Thymus (tissue), 11 donors: Measurements from ENCODE around the gene PARD3. TPM values are rescaled to one million over a fixed set of nuclear protein-coding genes. Genes with fewer than 3 reads are reported as not detected.
"Not testable (repeated sequence)": the region's sequence is repeated elsewhere in the genome, so short reads cannot be mapped to it uniquely, and the experiment has no call there.

Experiments
- DNase-seq, 9 donors: peaks; one replicate each; pipeline ENCODE4 v3.0.0-alpha.2; 2013; ENCODE audit warnings: low spot score in 9 of 9, low read depth in 6 of 9, missing footprints in 1 of 9
- H3K27ac ChIP-seq, 2 donors: one replicate each; pipeline ENCODE4 v1.5.1; 2013; ENCODE audit warnings: control low read depth in 1 of 2, low read depth in 1 of 2, low read length in 1 of 2, mild to moderate bottlenecking in 1 of 2, moderate library complexity in 1 of 2
- H3K27me3 ChIP-seq, 2 donors: one replicate each; pipeline ENCODE4 v1.5.1; 2013; ENCODE audit warnings: low read length in 1 of 2; ENCODE audit not compliant: control insufficient read depth in 2 of 2, insufficient read depth in 1 of 2
- H3K36me3 ChIP-seq, 2 donors: one replicate each; pipeline ENCODE4 v1.5.1; 2013; ENCODE audit warnings: low read length in 1 of 2, mild to moderate bottlenecking in 1 of 2, moderate library complexity in 1 of 2; ENCODE audit not compliant: control insufficient read depth in 2 of 2, insufficient read depth in 2 of 2
- H3K4me1 ChIP-seq, 2 donors: one replicate each; pipeline ENCODE4 v1.5.1; 2013; ENCODE audit warnings: low read length in 2 of 2; ENCODE audit not compliant: control insufficient read depth in 2 of 2, insufficient read depth in 2 of 2
- H3K4me3 ChIP-seq, 2 donors: one replicate each; pipeline ENCODE4 v1.5.1; 2013; ENCODE audit warnings: low read length in 2 of 2, control low read depth in 1 of 2, mild to moderate bottlenecking in 1 of 2
- H3K9me3 ChIP-seq, 2 donors: one replicate each; pipeline ENCODE4 v1.5.1; 2013; ENCODE audit warnings: low read length in 1 of 2, mild to moderate bottlenecking in 1 of 2; ENCODE audit not compliant: control insufficient read depth in 2 of 2, insufficient read depth in 1 of 2
- WGBS: extraction: QIAGEN DNeasy Blood & Tissue Kit; methylation state at CpG from one replicate; pipeline ENCODE4 v1.1.7; 2013; 5-methylcytosine and 5-hydroxymethylcytosine counted together
- polyA plus RNA-seq: library from polyadenylated mRNA; stranded (reverse); fragments of 200-250 nt; gene quantifications from one replicate; pipeline ENCODE4 v1.2.3, GENCODE V29; 2013
- total RNA-seq: library from RNA; stranded (reverse); fragments of 120-200 nt; gene quantifications from one replicate; pipeline ENCODE4 v1.2.4, GENCODE V29; 2013
- donor health status: healthy.

The PARD3 gene
- total and polyA plus RNA-seq, 2 donors: 13.3 to 23.5 TPM

DNA sequence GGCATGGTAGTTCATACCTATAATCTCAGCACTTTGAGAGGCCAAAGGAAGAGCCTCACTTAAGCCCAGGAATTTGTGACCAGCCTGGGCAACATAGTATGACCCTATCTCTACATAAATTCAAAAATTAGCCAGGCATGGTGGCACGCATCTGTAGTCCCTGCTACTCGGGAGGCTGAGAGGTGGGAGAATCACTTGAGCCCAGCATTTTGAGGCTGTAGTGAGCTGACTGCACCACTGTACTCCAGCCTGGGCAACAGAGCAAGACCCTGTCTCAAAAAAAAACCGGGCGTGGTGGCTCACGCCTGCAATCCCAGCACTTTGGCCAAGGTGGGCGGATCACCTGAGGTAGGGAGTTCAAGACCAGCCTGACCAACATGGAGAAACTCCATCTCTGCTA lies 19.8 kb downstream of the PARD3 start:
- no peak for DNase-seq
- H3K36me3 ChIP-seq: no peaks in the 10 kb centered on the region
- 98% methylated on average over 6 of the region's 6 CpGs for WGBS

DNA sequence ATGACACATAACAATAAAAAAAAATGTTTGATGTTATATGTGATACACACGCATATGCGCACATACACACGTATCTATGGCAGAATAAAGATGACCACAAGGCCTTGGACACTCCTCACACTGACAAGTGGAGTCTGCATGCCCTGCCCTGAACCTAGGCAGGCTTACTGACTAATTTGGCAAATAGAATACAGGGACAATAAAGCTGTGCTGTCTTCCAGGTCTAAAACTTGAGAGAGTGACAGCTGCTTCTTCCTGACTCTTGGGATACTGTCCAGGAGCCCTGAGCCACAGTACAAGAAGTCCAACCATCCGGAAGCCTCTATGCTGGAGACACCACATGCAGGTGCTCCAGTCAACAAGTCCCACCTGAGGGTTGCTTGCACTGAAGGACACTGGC lies 20.3 kb downstream of the PARD3 start:
- Histone ChIP-seq H3K4me1 (peaks cover 0 to 27% of the 10 kb centered on the region in 2 donors), H3K27ac (no peak overlapping the region), H3K9me3 (no peaks in the 10 kb centered on the region), H3K36me3 (no peaks in the 10 kb centered on the region), H3K4me3 (no peak overlapping the region), H3K27me3 (no peaks in the 10 kb centered on the region)
- 96% methylated on average over 4 of the region's 4 CpGs for WGBS
- no peak for DNase-seq

More for the DNA sequence above, 19.8 kb downstream of the PARD3 start:
- no peaks in the 10 kb centered on the region for H3K9me3 ChIP-seq
- H3K27me3 ChIP-seq: no peaks in the 10 kb centered on the region
- H3K4me3 ChIP-seq: no peak overlapping the region
- H3K27ac ChIP-seq: no peak overlapping the region
- peaks cover 0 to 24% of the 10 kb centered on the region in 2 donors for H3K4me1 ChIP-seq

DNA sequence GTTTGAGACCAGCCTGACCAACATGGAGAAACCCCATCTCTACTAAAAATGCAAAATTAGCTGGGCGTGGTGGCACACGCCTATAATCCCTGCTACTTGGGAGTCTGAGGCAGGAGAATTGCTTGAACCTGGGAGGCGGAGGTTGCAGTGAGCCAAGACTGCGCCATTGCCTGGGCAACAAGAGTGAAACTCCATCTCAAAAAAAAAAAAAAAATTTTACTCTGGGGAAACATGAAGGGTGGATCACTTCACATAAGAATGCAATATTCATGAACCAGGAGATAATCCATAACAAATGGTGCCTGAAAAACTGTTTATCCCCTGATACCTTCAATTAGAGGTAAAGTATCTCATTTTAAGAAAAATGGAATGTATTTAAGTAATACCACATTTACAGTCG lies 21.5 kb downstream of the PARD3 start:
- peaks cover 0 to 27% of the 10 kb centered on the region in 2 donors for H3K4me1 ChIP-seq
- H3K4me3 ChIP-seq, H3K27me3 ChIP-seq, H3K36me3 ChIP-seq, DNase-seq, H3K9me3 ChIP-seq, H3K27ac ChIP-seq: not testable (repeated sequence)
- WGBS: 97% methylated on average over 5 of the region's 5 CpGs

DNA sequence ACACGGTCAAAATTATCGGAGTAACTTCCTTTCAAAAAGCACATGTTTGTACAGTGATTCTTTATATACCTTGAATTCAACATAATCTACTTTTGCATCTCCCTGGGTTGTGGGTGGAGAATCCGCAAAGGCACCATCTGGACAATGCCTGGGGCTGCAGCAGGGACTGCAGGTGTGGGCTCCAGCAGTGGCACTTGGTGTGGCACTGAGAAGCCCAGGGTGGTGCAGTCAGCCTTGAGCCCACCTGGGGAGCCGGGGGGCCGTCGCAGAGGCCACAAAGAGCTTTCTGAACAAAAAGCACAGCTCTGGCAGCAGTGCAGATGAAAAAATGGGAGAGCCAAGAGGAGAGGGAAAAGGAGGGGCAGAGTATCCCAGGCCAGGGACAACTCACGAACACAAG lies 22.2 kb downstream of the PARD3 start:
- Histone ChIP-seq H3K27ac (no peak overlapping the region), H3K9me3 (no peaks in the 10 kb centered on the region), H3K4me3 (no peak overlapping the region), H3K4me1 (peaks cover 0 to 27% of the 10 kb centered on the region in 2 donors), H3K27me3 (no peaks in the 10 kb centered on the region), H3K36me3 (no peaks in the 10 kb centered on the region)
- DNase-seq: no peak
- WGBS: 92% methylated on average over 7 of the region's 7 CpGs

DNA sequence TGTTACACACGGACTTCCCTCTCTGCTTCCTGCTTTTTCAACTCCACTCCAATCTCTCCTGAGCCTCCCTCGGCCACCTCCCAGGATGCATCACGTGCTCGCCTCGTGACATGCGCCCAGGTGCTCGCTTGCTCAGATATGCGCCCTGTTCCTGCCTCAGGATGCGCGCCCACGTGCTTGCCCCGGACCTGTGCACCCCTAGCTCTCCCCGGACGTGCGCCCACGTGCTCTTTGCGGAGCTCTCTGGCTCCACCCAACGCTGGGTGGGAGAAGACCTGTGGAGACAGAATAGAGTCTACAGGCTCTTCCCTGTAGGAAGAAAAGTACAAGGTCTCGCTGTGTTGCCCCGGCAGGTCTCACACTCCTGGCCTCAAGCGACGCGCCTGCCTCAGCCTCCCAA lies 23.1 kb downstream of the PARD3 start:
- peaks cover 0 to 27% of the 10 kb centered on the region in 2 donors for H3K4me1 ChIP-seq
- no peak for DNase-seq
- H3K27me3 ChIP-seq: no peaks in the 10 kb centered on the region
- no peak overlapping the region for H3K27ac ChIP-seq
- no peak overlapping the region for H3K4me3 ChIP-seq
- no peaks in the 10 kb centered on the region for H3K9me3 ChIP-seq
- WGBS: 96% methylated on average over 23 of the region's 23 CpGs
- no peaks in the 10 kb centered on the region for H3K36me3 ChIP-seq

DNA sequence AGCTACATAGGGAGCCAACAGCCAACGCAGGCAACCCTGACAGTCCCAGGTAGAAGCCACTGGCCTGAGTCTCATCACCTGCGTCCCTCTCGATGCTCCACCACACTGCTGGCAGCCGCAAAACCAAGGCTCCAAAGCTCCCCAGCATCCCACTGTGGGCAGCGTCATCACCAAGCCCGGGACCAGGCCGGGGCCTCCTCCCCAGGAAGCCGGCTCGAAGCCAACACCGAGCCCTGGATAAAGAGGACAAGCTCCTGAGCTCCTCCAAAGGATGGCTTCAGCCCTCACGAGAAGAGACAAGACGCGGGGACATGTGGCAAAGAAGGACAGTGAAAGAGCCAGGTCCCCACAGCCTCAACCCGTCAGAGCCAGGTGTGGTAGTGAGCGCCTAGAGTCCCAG lies 23.9 kb downstream of the PARD3 start:
- peaks cover 0 to 27% of the 10 kb centered on the region in 2 donors for H3K4me1 ChIP-seq
- DNase-seq: no peak

DNA sequence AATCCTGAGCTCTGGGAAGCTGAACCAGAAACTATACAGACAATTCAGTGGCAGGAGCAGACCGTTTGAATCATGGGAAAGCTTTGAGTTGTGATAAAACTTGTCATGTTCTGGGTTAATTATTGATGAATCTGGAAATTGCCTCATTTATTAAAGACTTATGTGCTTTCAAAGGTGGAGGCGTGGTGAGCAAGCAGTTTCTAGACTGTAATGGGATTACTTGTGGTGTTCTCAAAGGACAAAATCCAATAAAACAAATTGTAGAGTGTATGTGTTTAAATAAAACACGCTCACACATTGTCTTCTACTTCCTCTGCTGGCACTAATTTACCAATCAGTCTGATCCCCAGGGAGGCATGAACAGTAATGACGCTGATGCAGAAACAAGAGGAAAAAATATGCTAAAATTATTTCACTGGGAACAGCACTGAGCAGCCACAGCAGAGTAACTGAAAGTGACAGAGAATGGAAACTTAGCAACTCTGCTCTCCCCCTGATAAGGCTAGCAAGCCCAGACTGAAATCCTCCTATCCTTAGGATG lies 25.1 kb downstream of the PARD3 start:
- no peak for DNase-seq
- Histone ChIP-seq H3K27me3 (no peaks in the 10 kb centered on the region), H3K36me3 (no peaks in the 10 kb centered on the region), H3K4me1 (peaks cover 0 to 26% of the 10 kb centered on the region in 2 donors), H3K4me3 (no peak overlapping the region), H3K9me3 (no peaks in the 10 kb centered on the region), H3K27ac (peak overlapping the region in 1 of 2 donors; percentile 17)
- 93% methylated on average over 4 of the region's 4 CpGs for WGBS

More for the DNA sequence above, 23.9 kb downstream of the PARD3 start:
- Histone ChIP-seq H3K4me3 (no peak overlapping the region), H3K27me3 (no peaks in the 10 kb centered on the region), H3K36me3 (no peaks in the 10 kb centered on the region), H3K27ac (no peak overlapping the region), H3K9me3 (no peaks in the 10 kb centered on the region)
- 98% methylated on average over 15 of the region's 15 CpGs for WGBS

DNA sequence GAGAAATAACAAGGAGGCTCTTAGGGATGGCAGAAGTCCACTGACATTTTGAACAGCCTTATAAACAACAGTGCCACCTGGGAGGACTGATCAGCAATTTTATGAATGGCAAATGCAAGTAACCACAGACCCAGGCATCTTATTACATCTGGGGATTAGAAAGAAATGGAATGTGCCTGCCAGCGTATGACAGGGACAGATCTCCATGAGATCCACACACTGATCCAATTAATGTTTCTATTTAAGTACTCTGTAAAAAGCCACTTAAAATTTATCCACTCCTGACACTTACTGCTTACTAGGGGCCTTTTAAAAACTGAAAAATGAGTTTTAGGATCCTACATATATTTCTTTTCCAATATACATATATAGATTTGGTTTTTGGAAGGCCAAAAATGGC lies 28.6 kb downstream of the PARD3 start:
- 90% methylated on average over 1 of the region's 1 CpG for WGBS
- no peak overlapping the region for H3K27ac ChIP-seq
- peaks cover 4 to 16% of the 10 kb centered on the region in 2 donors for H3K4me1 ChIP-seq
- H3K36me3 ChIP-seq: no peaks in the 10 kb centered on the region
- no peak for DNase-seq
- no peak overlapping the region for H3K4me3 ChIP-seq
- H3K27me3 ChIP-seq: no peaks in the 10 kb centered on the region
- H3K9me3 ChIP-seq: no peaks in the 10 kb centered on the region

DNA sequence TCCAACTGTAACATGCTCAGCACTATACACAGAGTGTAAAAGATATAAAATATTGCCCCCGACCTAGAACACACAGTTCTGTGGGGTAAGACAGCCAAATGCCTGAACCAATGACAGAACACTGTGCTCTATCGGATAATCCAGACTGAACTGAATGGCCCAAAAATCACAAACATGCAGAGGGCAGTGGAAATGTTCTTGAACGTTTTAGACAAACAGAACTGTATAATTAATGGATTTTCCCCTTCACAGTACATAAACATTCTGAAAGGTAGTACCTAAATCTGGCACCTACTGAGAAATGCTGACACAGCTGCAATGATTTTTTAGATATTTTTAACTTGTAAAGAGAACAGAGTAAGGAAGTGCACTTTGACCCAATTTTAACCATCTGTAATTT lies 33.4 kb downstream of the PARD3 start:
- no peak for DNase-seq
- no peak overlapping the region for H3K4me3 ChIP-seq
- no peak overlapping the region for H3K27ac ChIP-seq
- no peaks in the 10 kb centered on the region for H3K9me3 ChIP-seq
- peaks cover 12 to 30% of the 10 kb centered on the region in 2 donors for H3K4me1 ChIP-seq
- H3K27me3 ChIP-seq: no peaks in the 10 kb centered on the region
- WGBS: 68% methylated on average over 3 of the region's 3 CpGs
- no peaks in the 10 kb centered on the region for H3K36me3 ChIP-seq
